ENCODE results near the gene IRF4.

Gene IRF4

DNA sequence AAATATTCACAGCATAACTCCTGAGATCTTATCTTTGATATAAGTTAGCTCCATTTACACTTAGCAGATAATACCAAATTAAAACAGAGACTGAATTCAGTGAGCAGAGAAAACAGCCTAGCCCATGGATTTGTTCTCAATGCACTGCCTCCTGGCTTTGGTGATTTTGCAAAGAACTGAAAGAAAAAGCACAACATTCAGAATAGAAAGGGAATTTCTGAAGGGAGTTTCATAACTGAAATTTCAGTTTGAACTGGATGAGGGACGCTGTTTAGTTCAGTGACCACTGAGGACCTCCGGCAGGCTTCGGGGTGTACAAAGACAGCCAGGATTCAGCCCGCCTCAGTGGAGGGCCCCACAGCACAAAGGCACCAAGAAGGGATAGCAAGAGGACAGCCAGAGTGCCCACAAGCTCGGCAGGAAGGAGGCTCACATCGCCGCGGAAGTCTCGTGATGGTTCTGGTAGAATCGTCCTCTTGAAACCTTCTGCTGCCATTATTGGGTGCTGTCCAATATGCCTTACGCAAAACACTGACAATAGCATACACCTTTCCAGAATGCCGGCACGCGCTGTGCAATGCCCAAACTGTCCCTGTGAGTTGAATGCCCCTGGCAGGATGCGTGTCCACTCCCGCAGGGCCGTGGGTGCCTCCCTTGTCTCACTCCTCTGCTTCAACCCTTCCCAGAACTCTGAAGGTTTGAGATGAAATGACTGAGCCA is 9.7 kb upstream of the IRF4 start:
- no peak for DNase-seq (ENCODE audit: low read depth)

DNA sequence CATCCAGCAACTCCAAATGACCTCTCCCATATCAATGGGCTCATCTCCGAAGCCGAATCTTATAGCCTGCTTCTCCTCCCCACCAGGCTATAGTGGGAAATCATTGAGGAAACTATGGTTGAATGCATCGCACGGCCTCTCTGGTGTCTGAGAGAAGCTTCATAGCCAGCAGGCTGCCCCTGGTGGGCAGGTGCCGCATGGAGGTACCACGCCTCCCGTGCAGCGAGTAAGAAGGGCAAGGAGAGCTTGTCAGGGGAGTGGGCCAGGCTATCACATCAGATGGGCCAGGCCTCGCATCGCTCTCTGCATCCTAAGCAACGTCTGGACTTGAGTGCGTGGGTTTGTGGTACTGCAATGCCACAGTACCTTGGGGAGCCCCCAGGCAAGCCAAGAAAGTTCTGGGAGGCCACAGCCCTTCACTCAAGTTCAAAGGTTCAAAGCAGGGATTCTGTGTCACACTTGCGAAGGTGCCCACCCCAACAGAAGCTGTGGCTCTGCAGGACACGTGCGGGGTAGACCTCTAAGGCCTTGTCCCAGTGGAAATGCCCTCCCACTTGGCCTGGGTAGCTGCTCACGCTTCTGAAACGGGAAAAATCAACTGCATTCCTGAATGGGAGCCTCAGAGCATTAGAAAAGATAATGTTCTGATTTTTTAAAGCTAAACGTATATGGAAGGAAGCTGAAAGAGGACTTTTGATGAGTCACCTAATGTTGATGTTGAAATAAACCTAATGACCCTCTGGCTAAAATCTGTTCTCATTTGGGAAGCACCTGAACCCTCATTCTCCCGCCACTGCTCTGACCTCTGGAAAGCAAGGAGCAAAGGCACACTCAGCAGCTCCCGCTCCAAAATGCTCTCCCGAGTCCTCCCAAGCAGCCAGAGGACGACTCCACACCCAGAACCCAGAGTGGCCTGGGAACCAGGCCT is 8.4 kb upstream of the IRF4 start:
- DNase-seq (ENCODE audit: low read depth): no peak

DNA sequence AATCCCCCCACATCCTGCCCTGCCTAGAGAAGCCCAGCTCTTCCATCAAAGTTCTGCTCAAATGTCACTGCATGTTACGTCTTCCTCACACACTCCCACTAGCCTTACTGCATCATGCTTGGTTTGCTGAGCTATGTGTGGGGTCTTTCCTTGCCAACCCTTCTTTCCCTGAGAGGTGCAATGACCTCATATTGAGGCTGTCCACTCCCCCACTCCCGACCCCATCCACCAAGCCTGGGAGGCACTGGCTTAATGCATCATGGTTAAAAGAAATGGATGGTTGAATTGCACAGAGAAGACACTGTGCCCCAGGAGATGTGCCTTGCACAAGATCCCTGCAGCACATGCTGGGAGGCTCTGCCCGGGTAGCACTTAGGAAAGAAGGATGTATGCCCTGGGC is 7.7 kb upstream of the IRF4 start:
- DNase-seq (ENCODE audit: low read depth): no peak

DNA sequence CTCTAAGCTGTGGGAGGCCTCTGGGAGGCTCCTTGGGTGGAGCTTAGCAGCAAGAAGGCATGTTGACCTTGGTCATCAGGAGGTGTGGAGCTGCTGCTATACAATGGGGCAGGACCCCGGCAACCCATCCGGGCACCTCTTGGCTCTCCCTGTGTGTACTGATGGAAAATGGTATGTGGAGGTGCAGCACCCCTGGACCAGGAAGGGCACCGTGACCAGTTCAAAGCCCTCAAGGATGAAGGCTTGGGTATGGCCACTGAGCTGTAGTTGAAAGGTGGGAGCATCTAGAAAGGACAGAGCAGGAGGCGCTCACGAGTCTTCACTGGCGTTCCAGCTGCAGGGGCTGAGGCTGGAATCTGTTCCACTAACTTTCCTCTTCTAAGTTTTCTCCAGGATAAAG is 6.7 kb upstream of the IRF4 start:
- no peak for DNase-seq (ENCODE audit: low read depth)

DNA sequence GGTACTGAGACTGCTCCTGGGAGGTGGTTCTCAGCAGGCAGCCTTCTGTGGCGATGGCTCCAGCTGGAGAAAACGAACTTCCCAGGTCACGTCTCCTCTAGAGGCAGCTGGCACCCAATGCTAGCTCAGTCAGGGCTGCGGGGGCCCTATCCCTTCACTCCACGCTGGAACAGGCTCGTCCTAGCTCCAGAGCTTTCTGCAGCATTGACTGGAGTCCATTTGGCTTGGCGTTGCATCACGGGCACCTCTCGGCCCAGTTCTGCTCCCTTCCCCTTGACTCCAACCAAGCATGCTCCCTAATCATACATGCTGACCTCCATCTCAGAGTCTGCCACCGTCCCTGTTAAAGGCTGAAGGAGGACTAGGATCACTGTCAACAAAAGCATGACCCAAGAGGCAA is 5.9 kb upstream of the IRF4 start:
- no peak for DNase-seq (ENCODE audit: low read depth)

DNA sequence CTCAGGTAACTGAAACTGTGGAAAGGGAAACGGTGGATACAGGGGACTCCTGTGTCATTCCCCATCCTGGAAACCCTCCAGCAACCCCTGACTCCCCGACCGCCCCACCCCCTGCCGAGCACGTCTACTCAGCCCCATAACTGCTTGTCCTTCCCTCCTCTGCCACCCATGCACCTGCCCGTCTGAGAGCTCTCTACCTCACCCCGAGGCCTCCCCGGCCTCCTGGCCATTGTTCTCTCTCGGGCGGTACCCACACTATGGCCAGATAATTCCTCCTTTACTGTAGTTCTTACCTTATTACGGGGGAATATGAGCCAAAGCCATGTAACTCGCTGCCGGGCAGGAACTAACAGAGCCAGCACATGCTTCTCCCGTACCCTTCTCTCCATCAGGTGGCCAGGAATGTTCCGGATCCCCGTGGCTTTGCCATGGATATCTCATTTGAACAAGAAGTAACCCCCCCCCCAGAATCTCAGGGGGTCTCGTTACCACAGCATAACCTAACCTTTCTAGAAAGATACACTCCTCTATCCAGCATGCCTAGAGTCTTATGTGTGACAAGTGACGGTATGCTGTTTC is 4.8 kb upstream of the IRF4 start:
- no peak for DNase-seq (ENCODE audit: low read depth)

DNA sequence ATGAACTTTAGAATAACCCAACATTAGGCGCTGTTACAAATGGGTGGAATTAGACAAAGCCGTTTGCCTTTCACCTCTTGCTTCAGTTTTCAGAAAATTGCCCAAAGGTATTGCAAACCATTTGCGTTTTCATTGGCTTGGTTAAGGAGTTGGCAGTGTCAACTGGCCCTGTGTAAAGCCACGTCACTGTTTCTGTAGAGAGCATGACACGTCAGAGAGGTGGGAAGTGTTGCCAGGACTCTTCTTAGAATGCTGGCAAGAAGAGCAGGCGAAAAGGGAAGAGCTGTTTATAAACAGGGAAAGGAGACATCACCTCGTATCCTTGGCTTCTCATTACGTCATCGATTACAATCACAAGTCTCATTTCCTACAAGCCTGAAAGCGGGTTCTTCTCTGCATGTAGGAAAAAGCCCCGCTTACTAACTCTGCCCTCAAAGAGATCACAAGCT is 4.2 kb upstream of the IRF4 start:
- peak; percentile 65 for DNase-seq (ENCODE audit: low read depth)

DNA sequence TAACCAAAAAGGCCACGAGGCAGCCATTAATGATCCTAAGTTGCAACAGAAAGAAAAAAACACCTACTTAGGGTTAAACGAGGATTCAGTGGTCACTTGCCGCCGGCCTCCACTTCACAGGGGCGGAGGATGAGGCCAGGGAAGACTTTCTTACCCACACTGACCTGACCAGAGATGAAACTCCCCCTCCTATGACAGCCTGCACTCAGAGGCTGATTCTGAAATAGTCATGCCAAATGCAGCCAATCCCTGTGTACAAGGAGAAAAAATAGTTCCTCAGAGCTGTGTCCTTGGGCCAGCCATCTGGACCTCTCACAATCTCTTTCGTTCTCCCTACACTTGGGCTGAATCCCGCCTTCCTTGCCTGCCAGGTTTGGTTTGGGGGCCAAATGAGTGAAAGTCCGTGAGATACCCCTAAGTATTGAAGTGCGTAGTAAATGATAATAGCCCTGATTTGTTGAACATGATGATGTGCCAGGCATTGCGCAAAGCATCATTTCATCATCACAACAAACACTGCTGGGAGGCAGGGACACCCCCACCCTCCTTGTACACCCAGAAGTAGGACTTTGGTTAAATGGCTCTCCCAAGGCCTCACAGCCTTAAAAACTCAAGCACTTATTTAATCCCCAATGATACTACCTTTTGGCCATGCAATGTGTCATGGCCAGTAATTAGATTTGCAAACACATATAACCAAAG is 3.2 kb upstream of the IRF4 start:
- peak; percentile 26 for DNase-seq (ENCODE audit: low read depth)

DNA sequence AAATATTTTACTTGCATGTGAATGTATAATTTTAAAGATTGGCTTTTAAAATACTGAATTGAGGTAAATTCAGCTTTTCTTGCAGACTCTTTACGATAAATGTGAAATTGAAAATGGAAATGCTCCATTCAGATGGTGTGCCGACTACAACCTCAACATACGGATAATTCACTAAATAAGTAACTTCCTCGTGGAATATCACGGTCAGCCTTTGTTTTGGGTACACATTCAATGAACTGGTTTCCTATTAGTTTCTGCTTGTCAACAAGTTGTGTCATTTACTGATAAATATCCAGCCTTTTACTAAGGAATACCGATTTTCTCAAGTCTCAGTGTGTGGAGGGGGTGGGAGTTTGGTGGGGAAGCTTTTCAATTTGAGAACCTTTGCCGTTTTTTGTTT is 2.4 kb upstream of the IRF4 start:
- DNase-seq (ENCODE audit: low read depth): no peak

DNA sequence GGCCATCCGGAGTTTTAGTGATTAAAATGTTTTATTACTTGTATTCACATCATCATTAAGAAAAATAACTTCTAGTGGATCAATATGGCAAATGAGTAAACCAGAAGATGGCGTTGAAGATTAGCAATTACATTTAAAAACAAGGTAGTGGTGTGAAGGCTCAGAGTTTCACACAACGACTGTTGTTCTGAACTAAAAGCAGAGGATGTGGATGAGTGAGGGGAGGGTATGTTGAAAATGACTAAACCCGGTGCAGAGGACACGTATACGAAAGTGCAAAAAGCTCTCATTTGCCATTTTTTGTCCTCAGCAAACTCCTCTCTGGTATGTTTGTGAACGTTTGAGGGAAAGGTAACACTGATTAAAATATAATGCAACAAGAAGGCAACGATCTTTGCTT is 1.9 kb upstream of the IRF4 start:
- no peak for DNase-seq (ENCODE audit: low read depth)

DNA sequence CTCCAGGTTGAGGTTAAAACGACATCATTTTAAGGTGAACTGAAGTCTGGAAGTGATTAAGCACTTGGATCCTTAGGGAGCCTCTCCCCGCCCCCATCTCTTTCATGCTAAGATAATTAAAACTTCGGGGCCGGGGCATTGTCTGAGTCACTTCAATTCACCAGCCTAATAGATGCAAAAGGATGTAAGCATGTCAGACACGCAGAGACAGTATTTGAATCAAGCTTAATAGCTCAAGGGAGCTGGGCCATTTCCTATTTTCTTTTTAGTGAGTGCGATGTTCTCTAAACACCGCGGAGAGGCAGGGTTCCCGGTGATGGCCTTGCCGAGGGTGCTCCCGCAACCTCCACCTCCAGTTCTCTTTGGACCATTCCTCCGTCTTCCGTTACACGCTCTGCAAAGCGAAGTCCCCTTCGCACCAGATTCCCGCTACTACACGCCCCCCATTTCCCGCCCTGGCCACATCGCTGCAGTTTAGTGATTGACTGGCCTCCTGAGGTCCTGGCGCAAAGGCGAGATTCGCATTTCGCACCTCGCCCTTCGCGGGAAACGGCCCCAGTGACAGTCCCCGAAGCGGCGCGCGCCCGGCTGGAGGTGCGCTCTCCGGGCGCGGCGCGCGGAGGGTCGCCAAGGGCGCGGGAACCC is 516 bp upstream of the IRF4 start:
- no peak for DNase-seq (ENCODE audit: low read depth)

DNA sequence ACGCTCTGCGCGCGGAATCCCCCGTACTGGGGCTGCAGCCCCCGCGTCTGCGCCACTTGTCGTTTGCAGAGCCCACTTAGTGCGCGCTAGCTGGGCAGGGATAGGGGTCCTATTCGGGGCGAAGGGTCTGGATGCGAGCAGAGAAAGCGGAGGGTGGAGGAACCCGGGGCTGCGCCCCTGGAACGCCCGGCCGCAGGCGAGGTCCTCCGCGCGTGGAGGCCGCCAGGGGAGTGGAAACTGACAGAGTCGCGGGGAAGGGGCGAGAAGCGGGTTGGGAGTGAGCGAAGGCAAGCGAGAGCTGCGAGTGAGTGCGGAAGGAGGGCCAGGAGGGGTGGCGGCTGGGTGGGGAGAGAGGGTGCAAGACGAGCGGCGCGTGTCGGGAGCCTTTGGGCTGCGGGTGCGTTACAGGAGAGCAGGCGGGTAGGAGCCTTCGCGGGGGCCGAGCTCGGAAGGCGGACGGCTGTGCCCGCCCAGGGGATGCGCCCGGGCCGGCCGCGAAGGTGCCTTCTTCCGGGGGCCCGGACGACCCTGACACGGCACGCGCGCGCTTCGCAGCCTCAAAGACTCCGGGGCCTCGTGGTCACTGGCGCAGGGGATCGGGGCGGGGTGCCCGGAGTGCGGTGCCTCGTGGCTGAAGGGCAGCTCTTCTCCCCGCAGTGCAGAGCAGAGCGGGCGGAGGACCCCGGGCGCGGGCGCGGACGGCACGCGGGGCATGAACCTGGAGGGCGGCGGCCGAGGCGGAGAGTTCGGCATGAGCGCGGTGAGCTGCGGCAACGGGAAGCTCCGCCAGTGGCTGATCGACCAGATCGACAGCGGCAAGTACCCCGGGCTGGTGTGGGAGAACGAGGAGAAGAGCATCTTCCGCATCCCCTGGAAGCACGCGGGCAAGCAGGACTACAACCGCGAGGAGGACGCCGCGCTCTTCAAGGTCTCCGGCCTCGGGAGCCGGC is 1.2 kb downstream of the IRF4 start:
- no peak for DNase-seq (ENCODE audit: low read depth)

DNA sequence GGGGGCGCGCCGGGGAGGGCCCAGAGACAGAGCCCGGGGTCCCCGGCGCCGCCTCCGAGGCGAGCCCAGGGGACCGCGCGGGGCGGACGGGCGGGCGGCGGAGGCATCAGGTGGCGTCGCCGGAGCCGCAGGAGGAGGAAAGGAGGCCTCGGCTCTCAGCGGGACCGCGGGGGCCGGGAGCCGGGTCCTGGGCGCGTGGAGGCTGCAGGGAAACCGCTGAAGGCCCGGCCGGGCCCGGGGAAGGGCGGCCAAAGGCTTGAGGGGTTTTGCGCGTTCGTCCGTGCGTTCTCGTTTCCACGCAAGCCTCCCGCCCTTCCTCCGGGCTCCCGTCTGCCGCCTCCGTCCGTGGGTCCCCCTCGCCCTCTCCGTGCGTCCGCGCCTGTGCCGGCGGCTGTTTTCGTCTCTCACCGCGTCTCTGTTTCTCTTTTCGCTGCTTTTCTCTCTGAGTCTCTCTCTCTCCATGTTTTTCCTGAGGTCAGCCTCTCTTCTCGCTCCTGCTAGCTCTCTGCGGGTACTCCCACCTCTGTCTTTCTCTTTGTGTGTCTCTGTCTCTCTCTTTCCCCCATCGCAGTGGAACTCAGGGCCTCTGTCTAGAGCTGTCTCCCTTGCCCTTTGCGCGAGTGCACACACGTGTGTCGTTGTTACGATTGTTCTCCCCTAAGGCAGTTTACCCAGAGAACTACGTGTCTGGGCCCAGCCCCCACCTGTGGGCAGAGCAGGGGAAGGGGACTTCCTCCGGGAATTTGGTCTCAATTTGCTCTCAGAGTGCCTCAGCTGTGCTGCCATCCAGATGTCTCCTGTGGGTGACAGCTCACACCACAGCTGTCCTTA is 2.1 kb downstream of the IRF4 start:
- DNase-seq (ENCODE audit: low read depth): no peak

DNA sequence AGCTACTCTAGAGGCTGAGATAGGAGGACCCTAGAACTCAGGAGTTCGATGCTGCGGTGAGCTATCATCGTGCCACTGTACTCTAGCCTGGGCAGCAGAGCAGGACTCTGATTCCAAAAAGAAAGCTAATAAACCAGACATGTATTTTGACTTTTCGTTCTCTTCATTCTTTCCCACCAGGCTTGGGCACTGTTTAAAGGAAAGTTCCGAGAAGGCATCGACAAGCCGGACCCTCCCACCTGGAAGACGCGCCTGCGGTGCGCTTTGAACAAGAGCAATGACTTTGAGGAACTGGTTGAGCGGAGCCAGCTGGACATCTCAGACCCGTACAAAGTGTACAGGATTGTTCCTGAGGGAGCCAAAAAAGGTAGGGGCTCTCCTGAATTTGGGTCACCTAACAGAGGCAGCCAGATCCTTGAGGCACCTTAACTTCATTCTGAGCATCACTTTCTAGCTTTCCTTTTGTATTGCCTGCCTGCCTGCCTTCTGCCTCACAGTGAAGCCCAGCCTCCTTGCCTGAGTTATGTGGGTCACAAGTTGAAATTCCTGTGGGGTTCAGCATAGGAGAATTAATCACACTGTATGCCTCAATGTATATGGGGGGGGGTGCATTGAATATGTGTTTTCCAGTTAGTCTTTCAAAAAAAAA is 3.2 kb downstream of the IRF4 start:
- DNase-seq (ENCODE audit: low read depth): no peak

DNA sequence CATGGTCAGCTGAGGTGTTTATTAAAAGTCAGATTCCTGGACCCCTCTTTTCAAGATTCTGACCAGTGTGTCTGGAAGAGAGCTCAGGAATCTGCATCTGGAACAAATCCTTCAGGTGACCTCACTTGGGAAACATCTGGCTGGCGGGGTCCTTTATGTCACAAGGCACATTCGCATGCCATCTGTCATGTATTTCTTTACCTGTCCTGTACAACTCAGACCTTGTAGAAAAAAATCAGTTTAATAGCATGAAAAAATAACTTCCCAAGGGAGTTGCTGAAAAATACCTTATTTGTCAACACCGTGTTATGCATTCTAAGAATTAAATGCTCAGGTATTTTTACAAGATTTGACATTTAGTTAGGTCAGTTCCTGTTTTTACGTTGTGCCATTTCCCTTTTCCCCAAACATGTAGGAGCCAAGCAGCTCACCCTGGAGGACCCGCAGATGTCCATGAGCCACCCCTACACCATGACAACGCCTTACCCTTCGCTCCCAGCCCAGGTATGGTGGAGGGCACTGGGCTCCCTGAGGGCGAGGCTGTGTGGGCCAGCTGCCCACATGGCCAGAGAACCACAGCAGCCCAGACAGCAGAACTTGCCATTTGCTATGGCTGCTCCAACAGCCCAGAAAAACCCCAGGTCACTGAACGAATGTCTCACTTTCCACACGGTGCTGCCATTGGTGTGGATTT is 4.0 kb downstream of the IRF4 start:
- no peak for DNase-seq (ENCODE audit: low read depth)

DNA sequence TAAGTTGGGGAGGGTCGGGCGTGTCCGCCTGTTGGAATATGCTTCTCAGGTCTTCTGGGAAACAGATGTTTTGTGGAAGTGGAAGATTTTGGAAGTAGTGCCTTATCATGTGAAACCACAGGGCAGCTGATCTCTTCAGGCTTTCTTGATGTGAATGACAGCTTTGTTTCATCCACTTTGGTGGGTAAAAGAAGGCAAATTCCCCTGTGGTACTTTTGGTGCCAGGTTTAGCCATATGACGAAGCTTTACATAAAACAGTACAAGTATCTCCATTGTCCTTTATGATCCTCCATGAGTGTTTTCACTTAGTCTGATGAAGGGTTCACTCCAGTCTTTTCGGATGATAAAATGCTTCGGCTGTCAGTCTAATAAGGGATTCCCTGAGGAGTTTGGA is 4.6 kb downstream of the IRF4 start:
- DNase-seq (ENCODE audit: low read depth): no peak

DNA sequence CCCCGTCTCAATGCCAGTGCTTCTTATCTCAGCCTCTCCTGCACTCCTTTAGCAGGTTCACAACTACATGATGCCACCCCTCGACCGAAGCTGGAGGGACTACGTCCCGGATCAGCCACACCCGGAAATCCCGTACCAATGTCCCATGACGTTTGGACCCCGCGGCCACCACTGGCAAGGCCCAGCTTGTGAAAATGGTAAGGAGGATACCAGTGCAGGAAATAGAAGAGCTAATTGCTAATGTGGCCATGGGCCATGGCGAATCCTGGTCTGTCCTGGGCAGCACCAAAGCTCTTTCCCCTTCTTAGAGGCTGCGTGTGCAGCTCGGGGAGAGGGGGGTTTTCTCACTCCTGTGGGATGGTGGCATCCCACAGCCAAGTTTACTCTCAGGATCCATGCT is 5.5 kb downstream of the IRF4 start:
- DNase-seq (ENCODE audit: low read depth): no peak

DNA sequence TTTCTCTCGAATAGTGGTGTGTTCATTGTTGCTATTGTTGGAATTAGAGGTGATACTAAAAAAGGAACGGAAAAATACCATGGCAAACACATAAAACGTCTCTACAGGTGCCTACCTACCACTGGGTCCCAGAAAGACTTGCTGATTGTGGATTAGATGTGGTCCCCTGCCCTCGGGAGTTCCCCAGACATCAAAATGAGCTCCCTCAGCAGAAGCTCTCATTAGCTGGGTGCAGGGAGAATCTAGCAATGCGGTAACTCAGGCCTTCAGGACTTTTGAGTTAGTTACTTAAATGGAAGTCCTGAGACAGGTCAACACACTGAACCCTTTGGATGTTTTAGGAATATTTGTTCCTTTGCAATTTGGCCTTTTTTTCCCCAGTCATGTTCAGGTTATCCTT is 6.1 kb downstream of the IRF4 start:
- DNase-seq (ENCODE audit: low read depth): no peak

DNA sequence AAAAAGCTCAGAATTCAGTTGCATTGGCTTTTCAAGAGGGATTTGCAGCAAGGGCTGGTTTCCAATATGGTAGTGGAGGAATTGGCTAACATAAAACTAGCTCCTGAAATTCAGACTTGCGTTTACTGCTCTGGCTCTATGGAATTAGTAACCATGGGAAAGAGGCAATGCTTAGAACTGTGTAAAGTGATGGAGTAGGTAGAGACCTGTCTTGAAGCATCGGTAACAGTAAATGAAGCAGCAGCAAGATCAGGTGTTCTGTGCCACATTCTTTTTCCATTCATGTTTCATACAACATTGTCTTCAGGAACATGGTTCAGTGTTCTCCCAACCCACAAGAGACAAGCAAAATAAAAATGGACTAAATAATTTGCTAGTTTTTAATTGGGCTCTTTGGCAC is 6.5 kb downstream of the IRF4 start:
- no peak for DNase-seq (ENCODE audit: low read depth)
